Activated T-cell treated with anti-CD3 and anti-CD28 coated beads for 1 hour (primary cell): ENCODE data around the gene PNPLA3.

Experiments
- DNase-seq: peaks from one replicate; pipeline ENCODE4 v3.0.0-alpha.2; 2020; ENCODE audit warnings: low read depth

The PNPLA3 gene

DNA sequence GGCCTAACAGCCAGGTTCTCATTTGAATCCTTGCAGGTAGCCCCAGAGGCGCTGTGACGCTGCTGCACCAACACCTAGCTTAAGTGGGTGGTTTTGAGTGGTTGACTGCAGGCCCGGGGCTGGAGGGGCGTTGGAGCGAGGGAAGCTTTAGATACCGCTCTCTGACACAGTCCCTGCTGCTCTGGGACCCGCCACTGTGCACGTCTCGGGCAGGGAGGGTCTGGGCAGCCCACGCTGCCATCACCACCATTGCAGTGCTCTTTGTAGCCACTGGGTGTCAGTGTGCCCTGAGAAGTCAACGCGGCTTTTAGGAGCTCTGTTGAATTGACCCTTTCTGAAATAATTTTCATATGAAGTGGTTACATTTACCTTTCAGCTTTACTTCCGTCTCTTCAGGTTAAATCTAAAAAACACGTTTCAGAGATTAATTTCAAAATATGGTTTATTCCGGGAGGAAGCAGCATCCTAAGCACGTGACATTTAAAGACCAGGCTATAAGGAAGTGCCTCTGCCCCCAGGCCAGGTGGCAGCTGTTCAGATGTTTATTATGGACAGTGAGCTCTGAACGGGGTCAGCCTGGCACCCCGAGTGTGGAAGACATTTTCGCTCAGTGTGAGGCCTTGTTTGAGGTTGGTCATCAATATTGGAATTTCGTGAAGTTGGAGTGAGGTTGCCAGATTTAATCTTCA is 69.6 kb downstream of the PNPLA3 start:
- peak; percentile 40 for DNase-seq

DNA sequence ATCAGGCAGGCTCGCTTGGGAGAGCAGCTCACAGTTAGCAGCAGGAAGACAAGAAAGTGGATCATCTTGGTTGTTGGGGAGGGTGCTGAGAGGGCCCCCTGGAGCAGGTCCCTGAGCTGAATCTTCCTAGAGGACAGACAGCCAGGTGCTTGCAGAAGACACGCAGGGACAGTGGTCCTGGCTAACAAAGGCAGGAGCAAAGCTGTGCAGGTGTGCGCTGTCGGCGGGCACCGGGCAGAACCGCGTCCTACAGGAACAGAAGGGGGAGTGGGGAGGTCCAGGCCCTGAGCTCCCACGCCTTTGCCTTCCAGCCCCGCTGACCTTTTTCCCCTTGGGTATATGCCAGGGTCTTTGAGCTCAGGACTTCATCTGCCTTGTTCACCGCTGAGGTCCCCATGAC is 70.4 kb downstream of the PNPLA3 start:
- no peak for DNase-seq

- DNase-seq = no peak
These were observed 70.8 kb downstream of the PNPLA3 start for GRCh38 chr22:43994416-43994815.

DNA sequence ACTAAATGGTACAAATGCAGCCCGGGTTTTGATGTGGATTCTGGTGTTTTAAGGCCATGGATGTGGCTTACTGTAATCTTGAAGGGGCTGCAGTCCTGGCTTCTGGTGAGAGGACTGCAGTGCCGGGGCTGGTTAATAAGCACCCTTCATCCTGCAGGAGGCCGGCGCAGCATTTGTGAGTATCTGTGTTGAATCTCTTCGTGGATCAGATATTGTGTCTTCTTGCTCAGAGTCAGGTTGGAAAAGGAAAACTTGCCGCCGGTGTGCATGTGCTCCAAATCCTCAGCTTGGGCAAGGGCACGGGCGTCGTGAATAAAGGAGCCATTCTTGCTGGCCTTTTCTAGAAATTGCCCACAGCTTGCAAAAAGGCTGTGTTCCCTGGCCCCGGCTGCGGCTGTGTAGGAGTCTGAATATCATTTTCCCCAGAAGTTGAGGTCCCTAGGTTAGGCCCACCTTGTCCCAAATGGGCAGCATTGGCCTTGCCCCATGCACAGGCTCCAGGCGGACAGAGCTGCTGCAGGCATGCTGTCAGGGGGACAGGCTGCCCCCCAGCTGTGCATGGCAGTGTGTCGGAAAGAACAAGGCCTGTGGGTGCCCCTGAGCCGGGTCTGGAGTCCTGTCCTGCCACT is 71.6 kb downstream of the PNPLA3 start:
- DNase-seq = no peak

GRCh38 chr22:43995798-43996169 is 72.2 kb downstream of the PNPLA3 start:
- DNase-seq = no peak

DNA sequence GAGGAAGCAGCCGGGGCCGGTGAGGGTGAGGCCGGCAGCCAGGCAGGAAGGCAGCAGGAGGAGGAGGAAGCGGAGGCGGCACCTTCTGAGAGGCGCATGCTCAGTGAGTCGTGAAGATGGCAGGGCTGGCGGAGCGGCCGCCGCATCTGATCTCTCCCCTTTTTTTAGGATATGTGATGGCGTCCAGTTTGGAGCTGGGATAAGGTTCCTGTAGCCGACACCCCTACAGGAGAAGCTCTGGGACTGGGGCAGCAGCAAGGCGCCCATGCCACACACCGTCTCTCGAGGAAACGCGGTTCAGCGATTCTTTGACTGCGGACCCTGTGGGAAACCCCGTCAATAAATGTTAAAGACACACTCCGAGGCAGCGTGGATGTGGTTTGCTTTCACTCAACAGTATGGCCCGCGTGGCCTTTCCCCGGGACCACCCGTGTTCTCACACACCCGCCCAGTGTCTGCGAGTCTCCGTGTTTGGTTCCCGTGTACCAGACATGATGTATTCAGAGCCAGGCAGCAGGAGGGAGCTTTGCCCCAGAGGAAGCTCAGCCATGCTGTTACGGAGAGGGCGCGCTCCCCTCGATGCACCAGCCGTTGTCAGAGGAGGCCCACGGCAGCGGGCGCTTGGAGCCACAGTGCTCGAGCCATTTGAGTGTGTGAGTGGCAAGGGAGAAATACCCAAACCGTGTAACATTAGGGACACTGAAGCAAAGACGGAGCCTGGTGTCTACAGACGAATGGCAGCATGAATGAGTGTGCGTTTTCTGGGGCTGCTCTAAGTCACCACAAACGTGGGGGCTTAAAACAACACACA is 72.8 kb downstream of the PNPLA3 start:
- peak; percentile 51 for DNase-seq

DNA sequence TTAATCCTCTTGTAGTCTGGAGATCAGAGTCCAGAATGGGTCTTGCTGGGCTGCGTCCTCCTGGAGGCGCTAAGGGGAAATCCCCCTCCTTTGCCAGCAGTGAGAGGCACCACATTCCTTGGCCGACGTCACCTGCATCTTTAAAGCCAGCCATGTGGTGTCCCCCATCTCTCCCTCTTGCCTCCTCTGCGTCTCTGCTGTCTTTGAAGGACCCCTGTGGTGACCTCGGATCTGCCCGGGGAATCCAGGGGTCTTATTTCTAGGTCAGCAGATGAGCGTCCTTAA is 73.3 kb downstream of the PNPLA3 start:
- DNase-seq = no peak
